Keratinocyte (primary cell): ENCODE results near the gene GPX6. TPM values are rescaled to one million over a fixed set of nuclear protein-coding genes. Genes with fewer than 3 reads are reported as not detected.

Experiments used
- DNase-seq: peaks from one replicate; pipeline ENCODE4 v3.0.0-alpha.2; 2011; ENCODE audit warnings: low read depth, missing footprints, low spot score
- FAIRE-seq: peaks from 2 replicates; lab custom pipeline; 2011; peaks lifted over from hg19 to GRCh38; lab: Jason Lieb, UNC
- H2AFZ ChIP-seq: 2 replicates; pipeline ENCODE4 v1.6.0; 2012; ENCODE audit warnings: low read length, control low read depth, inconsistent platforms; ENCODE audit not compliant: control insufficient read depth
- H3K27ac ChIP-seq: 2 replicates; pipeline ENCODE4 v1.5.1; 2011; ENCODE audit warnings: low read length; ENCODE audit not compliant: control insufficient read depth, insufficient read depth
- H3K27me3 ChIP-seq: 3 replicates; pipeline ENCODE4 v1.6.0; 2011; ENCODE audit warnings: low read length; ENCODE audit not compliant: control insufficient read depth, insufficient read depth; ENCODE audit errors: extremely low read depth
- H3K36me3 ChIP-seq, 2 experiments: 2 replicates in 1 of 2; 3 replicates in 1 of 2; pipeline ENCODE4 v1.5.1; 2011; ENCODE audit warnings: low read length in 2 of 2, mild to moderate bottlenecking in 1 of 2; ENCODE audit not compliant: control insufficient read depth in 2 of 2, insufficient read depth in 2 of 2; ENCODE audit errors: extremely low read depth in 1 of 2
- H3K4me1 ChIP-seq: 3 replicates; pipeline ENCODE4 v1.5.1; 2011; ENCODE audit warnings: low read length; ENCODE audit not compliant: control insufficient read depth, insufficient read depth; ENCODE audit errors: extremely low read depth
- H3K4me2 ChIP-seq: 3 replicates; pipeline ENCODE4 v1.6.0; 2011; ENCODE audit warnings: low read depth, low read length; ENCODE audit not compliant: control insufficient read depth, insufficient read depth; ENCODE audit errors: extremely low read depth
- H3K4me3 ChIP-seq, 3 experiments: fragments of 200-600 bp in 1 of 3; sonication (generic) in 1 of 3; 2 replicates in 2 of 3; 3 replicates in 1 of 3; pipeline ENCODE4 v1.5.1; 2011 to 2016; ENCODE audit warnings: low read length in 3 of 3, mild to moderate bottlenecking in 3 of 3, control low read depth in 2 of 3, inconsistent platforms in 1 of 3, low read depth in 1 of 3, mixed read lengths in 1 of 3, mixed run types in 1 of 3, moderate library complexity in 1 of 3; ENCODE audit not compliant: control insufficient read depth in 2 of 3, insufficient read depth in 2 of 3; ENCODE audit errors: extremely low read depth in 1 of 3
- H3K79me2 ChIP-seq: 2 replicates; pipeline ENCODE4 v1.6.0; 2012; ENCODE audit warnings: low read length; ENCODE audit not compliant: control insufficient read depth, insufficient read depth
- H3K9ac ChIP-seq: 3 replicates; pipeline ENCODE4 v1.6.0; 2011; ENCODE audit warnings: low read length; ENCODE audit not compliant: control insufficient read depth, insufficient read depth; ENCODE audit errors: extremely low read depth
- H3K9me1 ChIP-seq: 3 replicates; pipeline ENCODE4 v1.6.0; 2011; ENCODE audit warnings: low read length; ENCODE audit not compliant: control insufficient read depth, insufficient read depth; ENCODE audit errors: extremely low read depth
- H3K9me3 ChIP-seq: 2 replicates; pipeline ENCODE4 v1.5.1; 2012; ENCODE audit warnings: low read depth, low read length; ENCODE audit not compliant: control insufficient read depth
- H4K20me1 ChIP-seq: 3 replicates; pipeline ENCODE4 v1.6.0; 2011; ENCODE audit warnings: low read length; ENCODE audit not compliant: control insufficient read depth, insufficient read depth; ENCODE audit errors: extremely low read depth
- CTCF ChIP-seq, 3 experiments: IDR thresholded peaks in 1 of 3; conservative IDR thresholded peaks in 1 of 3; optimal IDR thresholded peaks in 1 of 3; 2 replicates in 2 of 3; 3 replicates in 1 of 3; pipeline versions ENCODE3 to v1.5.1; 2011; ENCODE audit warnings: low read length in 3 of 3, mild to moderate bottlenecking in 3 of 3, moderate library complexity in 2 of 3, control low read depth in 1 of 3, inconsistent platforms in 1 of 3; ENCODE audit not compliant: insufficient read depth in 2 of 3; ENCODE audit errors: extremely low read depth in 1 of 3
- EZH2 ChIP-seq: IDR thresholded peaks from one replicate; pipeline ENCODE4 v1.6.1; 2012; ENCODE audit warnings: inconsistent platforms, mild to moderate bottlenecking, low read length, moderate library complexity
- dilution Hi-C: fragments of 300-500 bp; cut with MboI; formaldehyde crosslinking; loops from one replicate; pipeline ENCODE4 v1.7.0; 2020; ENCODE audit warnings: low sequenced_read_pairs; ENCODE audit not compliant: extremely low pct_ligation_motif_present
- polyA plus RNA-seq, 5 experiments: library from polyadenylated mRNA; depleted of rRNA in 3 of 5; stranded (reverse) in 3 of 5; stranded (forward) in 1 of 5; unstranded in 1 of 5; fragments of >200 nt; gene quantifications; 1 replicate in 1 of 5; 2 replicates in 3 of 5; 3 replicates in 1 of 5; pipeline versions ENCODE4 v1.2.1 to v1.2.3, GENCODE V29; 2011 to 2012; ENCODE audit warnings: missing spikeins in 2 of 5, low read depth in 1 of 5, low replicate concordance in 1 of 5

The GPX6 gene
- polyA plus RNA-seq, 1 donor (not counting 4 experiments of a cell fraction or from before 2014, with no cell fraction given): not detected

GRCh38 chr6:28491984-28492317 is 23.6 kb downstream of the GPX6 start:
- Histone ChIP-seq H3K9me3 (no peaks in the 10 kb centered on the region), H3K4me1 (peaks cover 4% of the 10 kb centered on the region), H3K27me3 (no peaks in the 10 kb centered on the region), H3K9me1 (no peaks in the 10 kb centered on the region), H3K36me3 (no peaks in the 10 kb centered on the region), H3K27ac (no peak overlapping the region), H4K20me1 (no peaks in the 10 kb centered on the region), H3K4me3 (no peak overlapping the region), H3K79me2 (no peaks in the 10 kb centered on the region), H2AFZ (no peak overlapping the region), H3K9ac (no peak overlapping the region), H3K4me2 (no peak overlapping the region)
- FAIRE-seq (no peak), DNase-seq (no peak)
- dilution Hi-C loops: no loop called here
- TF ChIP-seq CTCF (optimal IDR thresholded peaks at IDR 0.05 in 1 of 3, IDR thresholded peaks at IDR 0.05 in 1 of 3, conservative IDR thresholded peaks at IDR 0.05 in 1 of 3; ENCODE audit: extremely low read depth in 1 of 3, insufficient read depth in 2 of 3, low read length in 3 of 3) (no peak), EZH2 (no peak)

GRCh38 chr6:28490205-28490890 is 25.2 kb downstream of the GPX6 start:
- dilution Hi-C loops: no loop called here
- Histone ChIP-seq H3K27ac (peak overlapping the region; percentile 77), H3K79me2 (no peaks in the 10 kb centered on the region), H3K36me3 (no peaks in the 10 kb centered on the region), H3K4me2 (peak overlapping the region; percentile 93), H3K4me3 (peak overlapping the region; percentile 43 to 85 (median 80)), H3K27me3 (no peaks in the 10 kb centered on the region), H4K20me1 (no peaks in the 10 kb centered on the region), H3K9me3 (no peaks in the 10 kb centered on the region), H3K9me1 (no peaks in the 10 kb centered on the region), H2AFZ (peak overlapping the region; percentile 93), H3K9ac (peak overlapping the region; percentile 81), H3K4me1 (peaks cover 4% of the 10 kb centered on the region)
- no peak for TF ChIP-seq CTCF (optimal IDR thresholded peaks at IDR 0.05 in 1 of 3, IDR thresholded peaks at IDR 0.05 in 1 of 3, conservative IDR thresholded peaks at IDR 0.05 in 1 of 3; ENCODE audit: extremely low read depth in 1 of 3, insufficient read depth in 2 of 3, low read length in 3 of 3)
- no peak for TF ChIP-seq EZH2
- FAIRE-seq (no peak), DNase-seq (no peak)
